IPS-18a (cell line): ENCODE data around the gene NOTCH1.

ENCODE experiments used
- H3K27ac ChIP-seq: one replicate; pipeline ENCODE4 v1.5.1; 2013; ENCODE audit warnings: low read length
- H3K27me3 ChIP-seq: one replicate; pipeline ENCODE4 v1.6.1; 2013; ENCODE audit warnings: mild to moderate bottlenecking, low read length; ENCODE audit not compliant: control insufficient read depth, insufficient read depth
- H3K36me3 ChIP-seq: one replicate; pipeline ENCODE4 v1.6.1; 2013; ENCODE audit warnings: low read depth, low read length; ENCODE audit not compliant: control insufficient read depth
- H3K4me1 ChIP-seq: one replicate; pipeline ENCODE4 v1.6.1; 2013; ENCODE audit warnings: low read depth, low read length; ENCODE audit not compliant: control insufficient read depth
- H3K4me3 ChIP-seq: one replicate; pipeline ENCODE4 v1.5.1; 2013; ENCODE audit warnings: low read length
- H3K9ac ChIP-seq: one replicate; pipeline ENCODE4 v1.6.1; 2013; ENCODE audit warnings: mild to moderate bottlenecking, low read length, moderate library complexity
- H3K9me3 ChIP-seq: one replicate; pipeline ENCODE4 v1.6.1; 2013; ENCODE audit warnings: low read depth, low read length; ENCODE audit not compliant: control insufficient read depth

Gene NOTCH1

DNA sequence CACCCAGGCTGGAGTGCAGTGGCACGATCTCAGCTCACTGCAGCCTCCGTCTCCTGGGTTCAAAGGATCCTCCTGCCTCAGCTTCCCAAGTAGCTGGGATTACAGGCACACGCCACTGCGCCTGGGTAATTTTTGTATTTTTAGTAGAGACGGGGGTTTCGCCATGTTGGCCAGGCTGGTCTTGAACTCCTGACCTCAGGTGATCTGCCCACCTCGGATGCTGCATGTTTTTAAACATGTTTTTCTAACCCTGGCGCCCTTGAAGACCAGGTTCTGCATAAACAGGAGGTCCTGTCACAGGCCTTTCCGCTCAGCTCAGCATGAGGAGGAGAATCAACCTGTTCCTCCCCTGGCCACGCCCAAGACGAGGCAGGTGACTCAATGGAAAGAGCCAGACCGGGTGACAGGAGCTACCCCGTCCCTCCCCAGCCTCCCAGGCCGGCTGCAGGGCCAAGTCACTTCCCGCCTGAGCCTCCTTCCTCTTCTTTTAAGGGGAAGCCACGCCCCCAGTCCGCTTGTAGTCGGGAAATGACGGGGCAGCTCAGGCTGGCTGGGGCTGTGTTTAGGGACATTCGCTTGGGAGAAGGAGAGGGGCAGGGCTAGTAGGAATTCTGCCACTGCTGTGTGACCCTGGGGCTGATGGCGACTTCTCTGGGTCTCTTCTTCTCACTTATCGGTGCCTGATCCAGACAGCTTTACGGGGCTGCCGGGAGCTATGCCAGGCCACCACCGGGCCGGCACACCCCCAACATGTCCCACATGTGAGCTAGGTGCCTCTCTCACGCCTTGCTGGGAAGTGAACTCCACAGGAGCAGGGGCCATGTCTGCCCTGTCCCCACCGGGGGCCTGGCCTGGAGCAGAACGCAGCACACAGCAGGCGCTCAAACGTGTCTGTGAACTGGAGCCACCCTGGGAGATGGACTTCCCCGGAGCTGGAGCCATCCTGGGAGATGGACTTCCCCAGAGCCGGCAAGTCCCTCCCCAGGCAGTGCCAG, 6.1 kb downstream of the NOTCH1 start:
- H3K27me3 ChIP-seq, result no peaks in the 10 kb centered on the region
- H3K4me3 ChIP-seq, result no peak overlapping the region
- H3K4me1 ChIP-seq, result no peaks in the 10 kb centered on the region
- peaks cover 14% of the 10 kb centered on the region for H3K36me3 ChIP-seq
- H3K9me3 ChIP-seq, result no peaks in the 10 kb centered on the region
- H3K27ac ChIP-seq, result no peak overlapping the region
- H3K9ac ChIP-seq, result no peak overlapping the region

DNA sequence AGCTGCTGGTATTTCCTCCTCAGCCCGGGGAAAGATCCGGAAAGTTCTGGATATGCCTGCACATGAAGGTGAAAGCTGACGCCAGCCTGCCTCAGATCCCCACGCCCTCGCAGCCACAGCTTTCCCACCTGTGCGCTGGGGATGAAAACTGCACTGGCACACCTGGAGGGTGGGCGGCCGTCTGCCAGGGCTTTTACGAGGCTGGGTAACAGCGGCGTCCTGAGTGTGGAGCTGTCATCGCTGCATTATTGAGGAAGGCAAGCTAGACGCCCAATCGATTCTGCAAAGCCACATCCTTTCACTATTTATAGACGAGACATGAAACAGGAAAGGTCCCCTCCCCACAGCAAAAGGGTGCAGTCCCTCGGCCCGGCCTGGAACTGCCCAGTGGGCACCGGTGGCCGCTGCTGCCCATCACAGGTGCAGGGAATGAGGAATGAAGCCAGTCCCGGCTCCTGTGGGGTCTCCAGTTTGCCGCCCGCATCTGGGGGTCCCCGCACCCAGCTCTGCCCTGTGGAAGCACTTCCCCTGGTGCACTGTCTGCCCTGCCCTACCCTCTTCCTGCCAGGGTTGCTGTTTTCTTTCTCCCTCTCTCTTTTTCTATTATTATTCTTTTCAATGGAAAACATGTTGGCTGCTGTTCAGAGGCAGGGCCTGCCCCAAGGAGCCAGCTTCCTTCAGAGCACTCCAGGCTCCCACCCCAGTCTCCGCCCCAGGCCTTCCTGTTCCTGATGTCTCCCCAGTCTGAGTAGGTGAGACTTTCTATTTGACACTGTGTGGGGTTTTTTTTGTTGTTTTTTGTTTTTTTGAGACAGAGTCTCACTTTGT, 7.0 kb downstream of the NOTCH1 start:
- Histone ChIP-seq H3K27ac (no peak overlapping the region), H3K36me3 (peaks cover 19% of the 10 kb centered on the region), H3K9ac (no peak overlapping the region), H3K4me1 (no peaks in the 10 kb centered on the region), H3K4me3 (no peak overlapping the region), H3K27me3 (no peaks in the 10 kb centered on the region), H3K9me3 (no peaks in the 10 kb centered on the region)

DNA sequence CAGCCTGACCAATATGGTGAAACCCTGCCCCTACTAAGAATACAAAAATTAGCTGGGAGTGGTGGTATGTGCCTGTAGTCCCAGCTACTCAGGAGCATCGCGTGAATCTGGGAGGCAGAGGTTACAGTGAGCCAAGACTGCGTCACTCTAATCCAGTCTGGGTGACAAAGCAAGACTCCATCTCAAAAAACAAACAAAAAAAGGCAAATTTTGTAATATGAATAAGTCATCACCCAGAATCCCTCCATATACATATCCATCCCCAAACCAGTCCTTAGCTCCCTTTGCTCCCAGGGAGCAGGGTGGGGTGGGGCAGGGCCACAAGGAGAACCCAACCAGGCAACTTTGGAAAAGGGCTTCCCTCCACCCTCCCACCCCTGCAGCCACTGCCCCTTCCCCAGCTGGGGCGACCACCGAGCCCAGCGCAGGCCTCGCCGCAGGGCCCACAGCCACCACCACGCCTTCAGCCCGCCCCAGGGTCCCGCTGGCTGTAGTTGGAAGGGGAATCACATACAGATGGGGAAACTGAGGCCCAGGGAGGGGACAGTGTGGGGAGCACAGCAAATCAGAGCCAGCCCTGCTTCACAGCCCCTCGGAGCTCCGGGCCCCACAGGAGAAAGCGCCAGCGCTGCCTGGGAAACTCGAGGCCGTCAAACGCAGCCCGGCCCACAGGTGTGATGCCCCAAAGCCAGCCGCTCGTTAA, 7.8 kb downstream of the NOTCH1 start:
- Histone ChIP-seq H3K36me3 (peaks cover 18% of the 10 kb centered on the region), H3K27ac (no peak overlapping the region), H3K4me1 (no peaks in the 10 kb centered on the region), H3K27me3 (no peaks in the 10 kb centered on the region), H3K4me3 (no peak overlapping the region), H3K9me3 (no peaks in the 10 kb centered on the region), H3K9ac (no peak overlapping the region)

DNA sequence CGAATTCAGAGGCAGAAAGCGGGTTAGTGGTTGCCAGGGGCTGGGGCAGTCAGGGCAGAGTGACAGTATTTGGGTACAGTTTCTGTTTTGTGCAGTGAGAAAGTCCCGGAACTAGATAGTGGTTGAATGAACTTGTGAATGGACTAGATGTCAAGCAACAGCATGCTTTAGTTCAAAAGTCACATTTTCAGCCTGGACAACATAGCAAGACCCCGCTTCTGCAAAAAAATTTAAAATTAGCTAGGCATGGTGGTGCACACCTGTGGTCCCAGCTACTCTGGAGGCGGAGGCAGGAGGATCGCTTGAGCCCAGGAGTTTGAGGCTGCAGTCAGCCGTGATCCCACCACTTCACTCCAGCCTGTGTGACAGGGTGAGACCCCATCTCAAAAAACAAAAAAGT, 8.4 kb downstream of the NOTCH1 start:
- no peaks in the 10 kb centered on the region for H3K4me1 ChIP-seq
- H3K27ac ChIP-seq, result no peak overlapping the region
- H3K4me3 ChIP-seq, result no peak overlapping the region
- H3K9ac ChIP-seq, result no peak overlapping the region
- H3K9me3 ChIP-seq, result no peaks in the 10 kb centered on the region
- peaks cover 17% of the 10 kb centered on the region for H3K36me3 ChIP-seq
- no peaks in the 10 kb centered on the region for H3K27me3 ChIP-seq

DNA sequence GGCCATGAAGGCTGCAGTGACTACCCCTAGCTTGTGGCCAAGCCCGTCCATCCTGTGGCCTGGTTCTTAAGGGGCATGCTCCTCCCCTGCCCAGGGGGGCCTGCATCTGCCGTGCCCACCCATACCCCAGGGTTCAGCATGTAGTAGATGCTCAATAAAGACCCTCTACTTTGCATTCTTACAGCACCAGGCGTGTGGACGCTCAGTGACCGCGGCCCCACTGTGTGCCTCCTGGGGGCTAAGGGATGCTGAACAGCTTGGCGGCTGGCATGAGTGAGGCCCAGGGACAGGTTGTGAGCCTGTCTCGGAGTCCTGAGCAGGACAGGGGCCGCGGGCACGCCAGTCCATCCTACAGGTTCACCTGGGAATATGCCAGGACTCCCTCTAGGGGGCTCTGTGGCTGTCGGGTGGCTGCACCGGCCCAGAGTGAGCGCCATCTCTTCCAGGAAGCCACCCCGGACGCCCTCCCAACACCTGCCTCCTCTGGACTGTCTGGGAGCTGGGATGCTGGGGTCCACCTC, 9.1 kb downstream of the NOTCH1 start:
- Histone ChIP-seq H3K4me1 (no peaks in the 10 kb centered on the region), H3K9ac (no peak overlapping the region), H3K36me3 (peaks cover 17% of the 10 kb centered on the region), H3K9me3 (no peaks in the 10 kb centered on the region), H3K27ac (no peak overlapping the region), H3K27me3 (no peaks in the 10 kb centered on the region), H3K4me3 (no peak overlapping the region)

DNA sequence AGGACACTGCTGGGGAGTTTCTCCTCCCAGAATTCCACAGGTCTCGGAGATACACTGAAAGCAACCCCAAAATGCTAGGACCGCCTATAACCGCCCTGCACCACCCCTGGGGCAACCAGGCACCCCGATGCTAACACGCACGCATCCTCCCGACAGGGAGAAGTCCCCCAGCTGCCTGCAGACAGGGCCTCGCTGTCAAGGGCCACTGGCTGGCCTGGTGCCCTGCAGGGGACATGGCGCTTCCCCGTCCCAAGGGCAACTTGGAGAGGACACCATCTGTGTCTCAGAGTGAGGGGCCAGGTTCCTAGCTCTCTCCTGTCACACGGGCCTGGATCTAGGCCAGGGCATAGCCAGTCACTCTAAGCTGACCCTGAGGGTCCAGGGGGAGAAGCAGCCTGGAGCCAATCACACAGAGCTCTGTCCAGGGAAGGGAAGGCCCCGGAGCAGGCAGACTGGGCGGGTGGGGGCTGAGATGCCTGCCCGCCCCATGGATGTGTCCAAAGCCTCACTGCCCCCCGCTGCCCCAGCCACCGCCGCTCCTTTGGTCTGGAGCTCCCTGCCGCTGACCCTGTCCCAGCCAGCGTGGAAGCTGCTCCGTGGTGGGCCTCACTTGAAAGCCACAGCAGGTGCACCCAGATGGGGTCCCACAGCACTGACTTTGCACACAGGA, 9.7 kb downstream of the NOTCH1 start:
- no peaks in the 10 kb centered on the region for H3K27me3 ChIP-seq
- no peak overlapping the region for H3K27ac ChIP-seq
- no peak overlapping the region for H3K4me3 ChIP-seq
- H3K4me1 ChIP-seq, result no peaks in the 10 kb centered on the region
- H3K9ac ChIP-seq, result no peak overlapping the region
- H3K9me3 ChIP-seq, result no peaks in the 10 kb centered on the region
- H3K36me3 ChIP-seq, result peaks cover 12% of the 10 kb centered on the region

DNA sequence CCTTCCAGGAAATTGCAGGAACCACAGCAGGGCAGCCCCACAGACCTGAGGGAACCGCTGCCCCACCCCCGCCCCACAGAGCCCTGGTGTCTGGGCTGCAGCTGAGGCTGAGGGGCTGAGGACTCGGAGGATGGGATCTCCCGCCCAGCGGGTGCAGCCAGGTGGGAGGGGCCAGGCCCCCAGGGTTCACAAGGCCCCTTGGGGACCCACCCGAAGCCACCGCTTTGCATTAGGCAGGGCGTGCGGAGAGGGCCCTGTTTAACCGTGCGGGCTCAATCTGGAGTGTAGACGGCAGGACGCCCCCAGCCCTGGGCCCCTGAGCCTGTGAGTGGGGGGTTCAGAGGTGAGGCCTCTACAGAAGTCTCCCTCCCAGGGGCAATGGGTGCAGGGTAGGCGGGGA, 10.8 kb downstream of the NOTCH1 start:
- Histone ChIP-seq H3K4me1 (peaks cover 6% of the 10 kb centered on the region), H3K36me3 (peaks cover 9% of the 10 kb centered on the region)

DNA sequence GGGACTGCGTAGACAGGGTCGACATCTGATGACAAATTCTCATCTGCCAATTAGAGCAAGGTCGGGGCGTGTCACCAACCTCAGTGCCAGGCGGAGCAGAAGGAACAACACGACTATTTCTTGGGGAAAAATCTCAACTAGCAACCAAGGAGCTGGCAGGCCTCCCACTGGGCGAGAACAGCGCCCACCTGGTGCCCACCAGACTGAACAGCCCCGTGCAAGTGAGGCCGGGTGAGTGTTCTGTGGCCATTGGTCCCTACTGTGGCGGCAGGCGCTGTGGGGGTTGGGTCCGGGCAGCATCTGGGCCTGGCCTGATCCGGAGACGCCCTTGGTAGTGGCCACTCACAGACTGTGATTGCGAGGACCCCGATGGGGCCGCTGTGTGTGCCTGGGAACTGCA, 11.5 kb downstream of the NOTCH1 start:
- H3K4me3 ChIP-seq, result no peak overlapping the region
- H3K4me1 ChIP-seq, result peaks cover 6% of the 10 kb centered on the region

More for the DNA sequence above, 10.8 kb downstream of the NOTCH1 start:
- H3K9ac ChIP-seq, result no peak overlapping the region
- no peaks in the 10 kb centered on the region for H3K27me3 ChIP-seq
- H3K27ac ChIP-seq, result no peak overlapping the region
- no peaks in the 10 kb centered on the region for H3K9me3 ChIP-seq
- no peak overlapping the region for H3K4me3 ChIP-seq

DNA sequence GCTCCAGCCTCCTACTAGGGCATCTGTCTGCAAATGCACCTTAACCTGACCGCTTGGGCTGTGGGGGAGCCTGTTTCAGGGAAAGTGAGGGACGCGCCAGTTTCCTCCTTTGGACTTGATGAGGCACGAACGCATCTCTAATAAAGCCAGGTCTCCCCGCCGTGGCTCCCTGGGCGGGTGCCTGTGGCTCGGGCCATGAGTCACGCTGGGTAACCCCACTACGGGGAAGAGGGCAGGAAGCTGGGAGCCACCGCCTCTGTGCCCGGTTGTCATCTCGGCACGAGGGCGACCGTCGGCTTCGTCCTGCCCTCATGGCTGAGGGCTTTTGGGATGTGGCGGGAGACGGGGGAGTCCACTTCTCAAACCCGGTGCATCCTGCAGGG, 12.1 kb downstream of the NOTCH1 start:
- no peak overlapping the region for H3K27ac ChIP-seq
- no peak overlapping the region for H3K9ac ChIP-seq
- no peak overlapping the region for H3K4me3 ChIP-seq
- no peaks in the 10 kb centered on the region for H3K27me3 ChIP-seq
- H3K36me3 ChIP-seq, result peaks cover 9% of the 10 kb centered on the region
- H3K4me1 ChIP-seq, result peaks cover 6% of the 10 kb centered on the region
- H3K9me3 ChIP-seq, result no peaks in the 10 kb centered on the region

More for the DNA sequence above, 11.5 kb downstream of the NOTCH1 start:
- H3K27ac ChIP-seq, result no peak overlapping the region
- peaks cover 9% of the 10 kb centered on the region for H3K36me3 ChIP-seq
- no peaks in the 10 kb centered on the region for H3K9me3 ChIP-seq
- no peak overlapping the region for H3K9ac ChIP-seq
- no peaks in the 10 kb centered on the region for H3K27me3 ChIP-seq

DNA sequence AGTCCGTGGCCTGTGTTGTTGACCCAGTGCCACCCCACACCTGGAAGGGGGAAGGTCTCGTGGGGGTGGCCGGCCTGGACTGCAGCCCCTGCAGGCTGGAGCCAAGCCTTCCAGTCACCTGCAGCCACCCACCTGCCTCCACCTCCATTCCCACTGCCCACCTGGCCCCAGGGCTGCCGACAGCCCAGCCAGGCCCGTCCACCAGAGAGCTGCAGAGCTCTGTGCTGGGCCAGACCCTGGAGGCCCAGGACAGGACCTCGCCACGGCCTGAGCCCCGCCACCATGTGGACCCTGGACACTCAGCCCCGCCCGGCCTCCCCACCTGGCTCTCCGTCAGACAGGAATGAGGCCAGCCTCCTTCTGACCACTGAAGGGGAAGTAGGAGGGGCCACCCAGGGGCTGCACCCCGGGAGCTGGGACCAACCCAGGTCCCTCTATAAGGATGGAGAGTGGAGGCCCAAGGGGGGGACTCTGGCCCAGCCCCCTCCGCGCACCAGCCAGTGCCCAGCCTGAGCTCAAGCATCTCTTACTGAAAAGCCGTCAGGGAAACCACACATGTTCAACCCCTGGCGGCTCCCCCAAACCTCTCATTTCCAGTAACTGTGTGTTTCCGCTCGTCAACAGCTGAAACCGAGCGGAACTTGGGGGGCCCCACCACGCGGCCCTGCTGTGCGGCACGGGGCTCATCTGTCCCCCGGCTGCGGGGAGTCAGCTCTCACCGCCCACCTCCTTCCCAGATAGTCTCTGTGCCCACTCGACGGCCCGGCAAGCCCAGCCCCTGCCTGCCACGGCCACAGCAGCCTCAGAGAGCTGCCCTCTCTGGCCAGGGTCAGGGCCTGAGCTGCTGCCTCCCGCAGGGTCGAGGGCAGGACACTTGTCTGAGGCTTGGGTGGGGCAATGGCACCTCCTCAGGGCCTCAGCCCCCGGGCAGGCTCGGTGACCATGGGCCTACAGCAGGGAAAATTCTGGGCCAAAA, 12.8 kb downstream of the NOTCH1 start:
- Histone ChIP-seq H3K36me3 (peaks cover 9% of the 10 kb centered on the region), H3K27me3 (no peaks in the 10 kb centered on the region), H3K27ac (no peak overlapping the region), H3K4me3 (no peak overlapping the region), H3K4me1 (peaks cover 6% of the 10 kb centered on the region), H3K9me3 (no peaks in the 10 kb centered on the region), H3K9ac (no peak overlapping the region)
